Uterus (tissue), 2 donors: Measurements from ENCODE around the gene NT5C1A.

Experiments used
- POLR2A ChIP-seq, 2 donors: fragments of 450-650 bp; IDR thresholded peaks; one replicate each; pipeline ENCODE4 v1.6.1; 2016; ENCODE audit warnings: antibody characterized with exemption in 2 of 2, mild to moderate bottlenecking in 1 of 2, moderate library complexity in 1 of 2
- TF ChIP-seq, protein P1 (sequence below), 4 experiments: fragments of 200-600 bp in 2 of 4; fragments of 450-650 bp in 2 of 4; sonication (generic) in 2 of 4; IDR thresholded peaks; one replicate each; pipeline ENCODE4 v1.5.1; 2016 to 2019; ENCODE audit warnings: antibody characterized with exemption in 4 of 4, mild to moderate bottlenecking in 2 of 4, moderate library complexity in 1 of 4

- no peak for TF ChIP-seq POLR2A (IDR thresholded peaks at IDR 0.05)
- TF ChIP-seq, protein P1, sequence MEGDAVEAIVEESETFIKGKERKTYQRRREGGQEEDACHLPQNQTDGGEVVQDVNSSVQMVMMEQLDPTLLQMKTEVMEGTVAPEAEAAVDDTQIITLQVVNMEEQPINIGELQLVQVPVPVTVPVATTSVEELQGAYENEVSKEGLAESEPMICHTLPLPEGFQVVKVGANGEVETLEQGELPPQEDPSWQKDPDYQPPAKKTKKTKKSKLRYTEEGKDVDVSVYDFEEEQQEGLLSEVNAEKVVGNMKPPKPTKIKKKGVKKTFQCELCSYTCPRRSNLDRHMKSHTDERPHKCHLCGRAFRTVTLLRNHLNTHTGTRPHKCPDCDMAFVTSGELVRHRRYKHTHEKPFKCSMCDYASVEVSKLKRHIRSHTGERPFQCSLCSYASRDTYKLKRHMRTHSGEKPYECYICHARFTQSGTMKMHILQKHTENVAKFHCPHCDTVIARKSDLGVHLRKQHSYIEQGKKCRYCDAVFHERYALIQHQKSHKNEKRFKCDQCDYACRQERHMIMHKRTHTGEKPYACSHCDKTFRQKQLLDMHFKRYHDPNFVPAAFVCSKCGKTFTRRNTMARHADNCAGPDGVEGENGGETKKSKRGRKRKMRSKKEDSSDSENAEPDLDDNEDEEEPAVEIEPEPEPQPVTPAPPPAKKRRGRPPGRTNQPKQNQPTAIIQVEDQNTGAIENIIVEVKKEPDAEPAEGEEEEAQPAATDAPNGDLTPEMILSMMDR (IDR thresholded peaks at IDR 0.05), result no peak
Measured at GRCh38 chr1:39613250-39613649, 58.7 kb downstream of the NT5C1A start.
